OCI-LY7 (cell line): ENCODE measurements around the gene CCDC17. TPM values are rescaled to one million over a fixed set of nuclear protein-coding genes. Genes with fewer than 3 reads are reported as not detected.

ENCODE experiments used
- BruUV-seq: library from RNA; stranded (reverse); fragments of 400-500 nt; replicated peaks from 2 replicates; lab custom pipeline; 2021; lab: Mats Ljungman, UMichigan
- CTCF ChIA-PET: fragments of 300-600 bp; sonication (Branson Sonifier 250); formaldehyde crosslinking; loops from one replicate; lab custom pipeline; 2022; ENCODE audit warnings: antibody characterized with exemption; ENCODE audit not compliant: unreplicated experiment; lab: Charles Lee
- POLR2A ChIA-PET: fragments of 300-600 bp; sonication (Branson Sonifier 250); formaldehyde crosslinking; loops from one replicate; lab custom pipeline; 2022; ENCODE audit warnings: antibody characterized with exemption; lab: Charles Lee
- DNase-seq: peaks from one replicate; pipeline ENCODE4 v3.0.0-alpha.2; 2015; ENCODE audit warnings: low spot score
- H2AFZ ChIP-seq: fragments of 200-600 bp; sonication (generic), shearing (Covaris generic); 2 replicates; pipeline ENCODE4 v1.6.1; 2014; ENCODE audit warnings: mild to moderate bottlenecking, antibody characterized with exemption, low read length, moderate library complexity
- H3K27ac ChIP-seq: fragments of 200-600 bp; sonication (generic); 2 replicates; pipeline ENCODE4 v1.5.1; 2014; ENCODE audit warnings: mixed run types, low read depth, mild to moderate bottlenecking, moderate library complexity, low read length, inconsistent platforms; ENCODE audit not compliant: poor library complexity, severe bottlenecking
- H3K36me3 ChIP-seq: fragments of 200-600 bp; sonication (generic); 2 replicates; pipeline ENCODE4 v1.6.1; 2014; ENCODE audit warnings: mild to moderate bottlenecking, antibody characterized with exemption, low read length, moderate library complexity, mixed read lengths; ENCODE audit not compliant: insufficient read depth
- H3K4me1 ChIP-seq: fragments of 200-600 bp; sonication (generic); 2 replicates; pipeline ENCODE4 v1.5.1; 2014; ENCODE audit warnings: mild to moderate bottlenecking, low read length; ENCODE audit not compliant: insufficient read depth, poor library complexity, severe bottlenecking
- H3K4me2 ChIP-seq: fragments of 200-600 bp; sonication (generic); 2 replicates; pipeline ENCODE4 v1.6.1; 2014; ENCODE audit warnings: mild to moderate bottlenecking, low read length
- H3K4me3 ChIP-seq: fragments of 200-600 bp; sonication (generic); 2 replicates; pipeline ENCODE4 v1.5.1; 2014; ENCODE audit warnings: mild to moderate bottlenecking, low read depth, low read length; ENCODE audit not compliant: poor library complexity, severe bottlenecking
- H3K79me2 ChIP-seq: fragments of 200-600 bp; sonication (generic); 2 replicates; pipeline ENCODE4 v1.6.1; 2016; ENCODE audit warnings: low read depth, mild to moderate bottlenecking, low read length, moderate library complexity, mixed read lengths; ENCODE audit not compliant: insufficient read depth
- H3K9me2 ChIP-seq: fragments of 200-600 bp; sonication (generic); 2 replicates; pipeline ENCODE4 v1.6.1; 2016; ENCODE audit warnings: mild to moderate bottlenecking, low read length, mixed read lengths; ENCODE audit not compliant: insufficient read depth
- H3K9me3 ChIP-seq: fragments of 200-600 bp; sonication (generic); 2 replicates; pipeline ENCODE4 v1.6.1; 2014; ENCODE audit warnings: mild to moderate bottlenecking, mixed run types, low read length, mixed read lengths
- H4K20me1 ChIP-seq: fragments of 200-600 bp; sonication (generic); 2 replicates; pipeline ENCODE4 v1.6.1; 2014; ENCODE audit warnings: mild to moderate bottlenecking, antibody characterized with exemption, low read length, moderate library complexity, mixed read lengths; ENCODE audit not compliant: insufficient read depth
- EZH2phosphoT487 ChIP-seq: fragments of 200-600 bp; sonication (generic); IDR thresholded peaks from 2 replicates; pipeline ENCODE4 v1.6.1; 2018; ENCODE audit warnings: low read depth, borderline replicate concordance, mild to moderate bottlenecking, mixed run types, antibody characterized with exemption, low read length, moderate library complexity, mixed read lengths
- intact Hi-C: fragments of 100-400 bp; cut with micrococcal nuclease; formaldehyde crosslinking; loops from one replicate; pipeline ENCODE4 v1.10.0; 2022; ENCODE audit not compliant: unreplicated experiment
- total RNA-seq, 2 experiments: library from RNA; depleted of rRNA in 1 of 2; stranded (reverse); fragments of >200 nt in 1 of 2; shearing (Covaris generic) in 1 of 2; gene quantifications; 2 replicates each; pipeline ENCODE4 v1.2.3, GENCODE V29; 2014 to 2022
- TF ChIP-seq, protein P1 (sequence below): fragments of 200-600 bp; sonication (generic); conservative IDR thresholded peaks from 2 replicates; pipeline ENCODE4 v1.5.1; 2014; ENCODE audit warnings: mild to moderate bottlenecking, antibody characterized with exemption, low read length, moderate library complexity, mixed read lengths

The CCDC17 gene
- total RNA-seq, 2 experiments from 2014 or later, result 3.2 to 5.0 TPM

DNA sequence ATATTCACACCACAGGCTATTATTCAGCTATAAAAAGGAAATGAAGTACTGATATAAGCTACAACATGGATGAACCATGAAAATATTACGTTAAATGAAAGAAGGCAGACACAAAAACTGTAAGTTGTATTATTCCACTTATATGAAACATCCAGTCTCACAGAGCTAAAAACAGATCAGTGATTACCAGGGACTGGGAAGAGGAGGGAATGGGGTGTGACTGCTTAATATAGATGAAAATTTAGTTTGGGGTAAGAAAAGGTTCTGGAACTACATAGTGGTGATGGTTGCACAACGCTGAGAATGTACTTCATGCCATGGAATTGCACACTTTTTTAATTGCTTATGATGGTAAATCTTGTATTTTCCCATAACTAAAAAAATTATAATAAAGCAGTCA, 43.0 kb upstream of the CCDC17 start:
- peaks cover 99% of the 10 kb centered on the region for H3K79me2 ChIP-seq
- no peak overlapping the region for H3K27ac ChIP-seq
- H3K9me2 ChIP-seq, result no peaks in the 10 kb centered on the region
- no peaks in the 10 kb centered on the region for H3K9me3 ChIP-seq
- no peak overlapping the region for H2AFZ ChIP-seq
- no peak for TF ChIP-seq EZH2phosphoT487
- TF ChIP-seq, protein P1, sequence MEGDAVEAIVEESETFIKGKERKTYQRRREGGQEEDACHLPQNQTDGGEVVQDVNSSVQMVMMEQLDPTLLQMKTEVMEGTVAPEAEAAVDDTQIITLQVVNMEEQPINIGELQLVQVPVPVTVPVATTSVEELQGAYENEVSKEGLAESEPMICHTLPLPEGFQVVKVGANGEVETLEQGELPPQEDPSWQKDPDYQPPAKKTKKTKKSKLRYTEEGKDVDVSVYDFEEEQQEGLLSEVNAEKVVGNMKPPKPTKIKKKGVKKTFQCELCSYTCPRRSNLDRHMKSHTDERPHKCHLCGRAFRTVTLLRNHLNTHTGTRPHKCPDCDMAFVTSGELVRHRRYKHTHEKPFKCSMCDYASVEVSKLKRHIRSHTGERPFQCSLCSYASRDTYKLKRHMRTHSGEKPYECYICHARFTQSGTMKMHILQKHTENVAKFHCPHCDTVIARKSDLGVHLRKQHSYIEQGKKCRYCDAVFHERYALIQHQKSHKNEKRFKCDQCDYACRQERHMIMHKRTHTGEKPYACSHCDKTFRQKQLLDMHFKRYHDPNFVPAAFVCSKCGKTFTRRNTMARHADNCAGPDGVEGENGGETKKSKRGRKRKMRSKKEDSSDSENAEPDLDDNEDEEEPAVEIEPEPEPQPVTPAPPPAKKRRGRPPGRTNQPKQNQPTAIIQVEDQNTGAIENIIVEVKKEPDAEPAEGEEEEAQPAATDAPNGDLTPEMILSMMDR, result no peak
- no TSS peak for BruUV-seq
- H3K4me1 ChIP-seq, result peaks cover 4% of the 10 kb centered on the region
- intact Hi-C loops, result no loop called here
- peaks cover 6% of the 10 kb centered on the region; the same call in 1 of the 2 replicates for H4K20me1 ChIP-seq
- no peak overlapping the region for H3K4me2 ChIP-seq
- no peak for DNase-seq
- H3K4me3 ChIP-seq, result no peak overlapping the region
- CTCF ChIA-PET, result no interaction called here
- POLR2A ChIA-PET, result interaction anchor here (0.7 to 1.1 kb wide), 3 partner anchors 10 to 22 kb away, joined by 3 to 5 read pairs (median 3); no protein-coding TSS in a partner anchor
- H3K36me3 ChIP-seq, result peaks cover 56% of the 10 kb centered on the region

DNA sequence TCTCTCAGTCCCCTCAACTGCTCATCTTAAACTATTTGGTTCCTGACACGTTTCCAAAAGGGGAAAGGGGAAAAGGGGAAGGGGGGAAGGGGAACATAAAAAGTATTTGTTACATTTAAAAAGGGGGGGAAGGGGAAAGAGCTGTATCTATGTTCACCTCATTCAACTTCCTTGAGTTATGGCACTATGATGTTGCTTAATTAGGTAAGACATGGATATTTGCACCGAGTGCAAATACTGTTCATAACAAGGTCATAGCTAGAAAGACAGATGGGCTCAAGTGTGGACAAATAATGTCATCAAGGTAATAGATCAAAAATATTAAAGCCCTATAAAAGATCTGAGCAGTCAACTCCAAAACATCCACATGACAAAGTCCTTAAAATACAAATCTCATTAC, 36.5 kb upstream of the CCDC17 start:
- no TSS peak for BruUV-seq
- TF ChIP-seq, protein P1, result no peak
- TF ChIP-seq EZH2phosphoT487, result no peak
- Histone ChIP-seq H3K4me3 (no peak overlapping the region), H3K79me2 (peaks cover 47% of the 10 kb centered on the region), H4K20me1 (peaks cover 6% of the 10 kb centered on the region; the same call in 1 of the 2 replicates), H3K36me3 (peaks cover 68% of the 10 kb centered on the region), H3K9me2 (no peaks in the 10 kb centered on the region), H3K9me3 (no peaks in the 10 kb centered on the region), H3K27ac (no peak overlapping the region), H3K4me2 (no peak overlapping the region), H2AFZ (no peak overlapping the region), H3K4me1 (no peaks in the 10 kb centered on the region)
- POLR2A ChIA-PET, result interaction anchor here (0.6 to 1.1 kb wide), 4 partner anchors 9 to 1689 kb away, joined by 3 to 5 read pairs (median 3); no protein-coding TSS in a partner anchor
- intact Hi-C loops, result no loop called here
- CTCF ChIA-PET, result no interaction called here
- DNase-seq, result no peak

DNA sequence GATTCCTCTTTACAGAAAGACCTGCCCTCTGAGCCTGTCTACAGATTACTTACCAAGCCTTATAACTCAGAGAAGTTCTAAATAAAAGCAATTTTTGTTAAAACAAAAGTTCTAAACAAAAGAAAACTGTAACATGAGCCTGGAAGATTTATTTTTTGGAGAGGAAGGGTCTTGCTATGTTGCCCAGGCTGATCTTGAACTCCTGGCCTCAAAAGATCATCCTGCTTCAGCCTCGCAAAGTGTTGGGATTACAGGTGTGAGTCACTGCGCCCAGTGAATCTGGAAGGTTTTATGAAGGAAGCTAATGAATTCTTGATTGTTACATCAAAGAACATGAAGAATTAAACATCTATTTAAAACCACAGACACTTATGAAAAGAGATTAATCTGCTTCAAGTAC, 35.4 kb upstream of the CCDC17 start:
- POLR2A ChIA-PET, result interaction anchor here (0.6 to 1.1 kb wide), 4 partner anchors 10 to 27 kb away, joined by 3 to 5 read pairs (median 4); no protein-coding TSS in a partner anchor
- TF ChIP-seq, protein P1, result no peak
- TF ChIP-seq EZH2phosphoT487, result no peak
- Histone ChIP-seq H3K9me3 (no peaks in the 10 kb centered on the region), H3K9me2 (no peaks in the 10 kb centered on the region), H3K79me2 (peaks cover 36% of the 10 kb centered on the region), H2AFZ (no peak overlapping the region), H3K4me2 (no peak overlapping the region), H3K4me3 (no peak overlapping the region), H3K4me1 (no peaks in the 10 kb centered on the region), H3K36me3 (peaks cover 74% of the 10 kb centered on the region), H4K20me1 (peaks cover 6% of the 10 kb centered on the region; the same call in 1 of the 2 replicates), H3K27ac (no peak overlapping the region)
- CTCF ChIA-PET, result no interaction called here
- intact Hi-C loops, result no loop called here
- no TSS peak for BruUV-seq
- no peak for DNase-seq
